HS-27A (cell line): ENCODE results near the gene FGD2.
"Not testable (repeated sequence)": the region's sequence is repeated elsewhere in the genome, so short reads cannot be mapped to it uniquely, and the experiment has no call there.

Source experiments
- DNase-seq: peaks from one replicate; pipeline ENCODE4 v3.0.0-alpha.2; 2012; ENCODE audit warnings: low read depth, missing footprints

The FGD2 gene

GRCh38 chr6:37039958-37040357 is 34.5 kb downstream of the FGD2 start:
- no peak for DNase-seq

DNA sequence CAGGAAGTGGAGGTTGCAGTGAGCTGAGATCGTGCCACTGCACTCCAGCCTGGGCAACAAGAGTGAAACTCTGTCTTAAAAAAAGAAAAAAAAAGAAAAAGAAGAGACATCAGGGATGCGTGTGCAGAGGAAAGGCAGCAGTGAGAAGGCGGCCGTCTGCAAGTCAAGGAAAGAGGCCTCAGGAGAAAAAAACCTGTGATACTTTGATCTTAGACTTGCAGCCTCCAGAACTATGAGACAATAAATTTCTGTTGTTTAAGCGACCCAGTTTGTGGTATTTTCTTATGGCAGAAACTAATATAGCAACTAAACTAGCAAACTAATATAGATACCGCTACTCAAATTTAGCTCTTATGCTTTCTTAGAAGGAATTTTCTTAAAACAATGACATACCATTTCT is 36.1 kb downstream of the FGD2 start:
- DNase-seq = no peak

DNA sequence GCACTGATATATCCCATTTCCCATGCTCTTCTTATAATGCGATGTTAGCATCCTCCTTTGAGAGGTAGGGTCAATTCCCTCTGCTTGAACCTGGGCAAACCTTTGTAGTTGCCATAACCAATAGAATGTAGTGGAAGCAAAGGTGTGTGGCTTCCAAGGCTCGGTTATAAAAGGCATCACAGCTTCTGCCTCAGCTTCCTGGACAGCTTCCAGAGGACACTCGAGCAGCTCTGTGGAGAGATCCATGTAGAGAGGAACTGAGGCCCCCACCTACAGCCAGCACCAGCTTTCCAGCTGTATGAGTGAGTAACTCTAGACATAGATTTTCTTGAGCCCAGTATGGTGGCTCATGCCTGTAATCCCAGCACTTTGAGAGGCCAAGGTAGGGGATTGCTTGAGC is 36.7 kb downstream of the FGD2 start:
- DNase-seq = no peak

GRCh38 chr6:37043091-37043490 is 37.6 kb downstream of the FGD2 start:
- DNase-seq = not testable (repeated sequence)

- no peak for DNase-seq
Measured at GRCh38 chr6:37047346-37047688, 41.9 kb downstream of the FGD2 start.

DNA sequence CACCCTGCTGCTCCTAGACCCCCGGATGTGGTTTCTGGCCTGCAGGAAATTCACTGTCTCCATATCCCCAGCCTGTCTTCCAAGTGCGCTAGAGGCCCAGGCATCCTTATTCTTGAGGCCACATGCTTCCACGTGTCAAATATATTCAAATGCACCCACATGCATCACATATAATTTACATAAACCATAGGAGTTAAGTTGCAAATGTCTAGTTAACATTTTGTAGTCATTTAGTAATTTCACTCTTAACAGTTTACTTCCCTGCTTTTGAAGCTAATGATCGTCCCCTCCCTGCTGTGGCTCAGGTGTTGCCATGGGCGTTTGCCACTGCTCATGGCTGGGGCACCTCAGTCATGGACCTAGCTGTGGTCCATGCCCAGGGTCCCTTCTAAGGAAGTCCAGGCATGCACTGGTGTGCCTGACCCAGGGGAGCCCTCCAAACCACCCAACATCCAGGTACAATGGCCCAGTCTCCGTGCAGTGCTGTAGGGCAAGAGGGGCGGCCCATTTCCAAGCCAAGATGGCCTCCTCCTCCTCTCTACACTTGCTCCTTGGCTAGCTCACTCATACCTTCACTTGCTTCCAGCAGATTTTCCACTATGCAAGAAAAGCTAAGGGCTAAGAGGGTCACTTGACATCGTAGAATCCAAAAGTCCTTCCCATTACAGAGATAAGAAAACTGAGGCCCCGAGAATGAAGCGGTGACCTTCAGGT is 42.4 kb downstream of the FGD2 start:
- no peak for DNase-seq

DNA sequence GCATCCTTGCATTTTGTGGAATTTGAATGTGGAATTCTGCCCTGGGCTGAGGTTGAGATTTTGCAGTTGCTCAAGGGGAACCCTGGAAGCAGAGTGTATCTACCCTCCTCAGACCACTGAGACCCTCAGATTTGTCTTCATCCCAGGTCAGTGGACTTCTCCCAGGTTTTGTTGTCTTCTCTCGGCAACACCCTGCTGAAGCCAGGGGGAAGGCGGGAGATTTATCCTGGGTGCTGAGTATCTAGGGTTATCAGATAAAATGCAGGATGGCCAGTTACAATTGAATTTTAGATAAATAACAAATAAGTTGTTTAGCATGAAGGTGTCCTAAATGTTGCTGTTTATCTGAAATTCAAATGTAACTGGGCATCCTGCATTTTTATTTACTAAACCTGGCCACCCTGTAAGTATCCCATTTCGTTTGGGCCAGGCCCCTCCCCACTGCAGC is 43.0 kb downstream of the FGD2 start:
- no peak for DNase-seq

DNA sequence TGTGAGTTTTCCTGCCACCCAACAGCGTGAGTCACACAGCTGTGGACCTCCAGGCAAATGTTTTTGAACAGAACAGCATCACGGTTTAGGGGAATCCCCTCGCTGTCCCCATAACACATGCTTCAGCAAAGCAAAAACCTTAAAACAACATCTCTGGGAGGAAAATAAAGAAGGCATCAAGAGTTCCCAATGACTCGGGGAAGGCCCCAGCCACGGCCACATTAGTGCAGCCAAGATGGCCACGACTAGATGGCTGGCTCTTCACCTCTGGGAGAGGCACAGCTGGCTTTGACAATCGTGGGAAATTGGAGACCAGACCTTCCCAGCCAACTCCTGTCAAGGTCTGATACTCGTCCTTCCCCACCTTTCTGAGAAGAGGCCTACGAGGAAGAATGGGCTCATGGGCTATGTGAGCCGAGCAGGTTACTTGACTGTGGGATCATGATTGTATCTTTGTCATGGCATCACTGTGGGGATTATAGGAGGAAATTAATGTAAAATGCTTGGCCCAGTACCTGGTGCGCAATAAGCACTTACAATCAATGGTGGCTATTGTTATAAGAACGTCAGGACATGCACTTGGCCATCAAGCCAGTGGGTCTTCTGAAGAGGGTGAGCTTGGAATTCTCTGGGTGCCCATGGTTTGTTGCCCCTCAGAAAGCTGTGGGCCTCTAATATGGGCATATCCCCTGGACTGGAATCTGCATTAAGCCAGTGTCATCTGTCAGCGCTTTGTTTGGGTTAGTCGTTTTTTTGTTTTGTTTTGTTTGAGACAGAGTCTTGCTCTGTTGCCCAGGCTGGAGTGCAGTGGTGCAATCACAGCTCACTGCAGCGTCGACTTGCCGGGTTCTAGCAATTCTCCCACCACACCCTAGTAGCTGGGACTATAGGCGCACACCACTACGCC is 43.6 kb downstream of the FGD2 start:
- DNase-seq = peak; percentile 66

GRCh38 chr6:37049758-37050044 is 44.2 kb downstream of the FGD2 start:
- DNase-seq = no peak

DNA sequence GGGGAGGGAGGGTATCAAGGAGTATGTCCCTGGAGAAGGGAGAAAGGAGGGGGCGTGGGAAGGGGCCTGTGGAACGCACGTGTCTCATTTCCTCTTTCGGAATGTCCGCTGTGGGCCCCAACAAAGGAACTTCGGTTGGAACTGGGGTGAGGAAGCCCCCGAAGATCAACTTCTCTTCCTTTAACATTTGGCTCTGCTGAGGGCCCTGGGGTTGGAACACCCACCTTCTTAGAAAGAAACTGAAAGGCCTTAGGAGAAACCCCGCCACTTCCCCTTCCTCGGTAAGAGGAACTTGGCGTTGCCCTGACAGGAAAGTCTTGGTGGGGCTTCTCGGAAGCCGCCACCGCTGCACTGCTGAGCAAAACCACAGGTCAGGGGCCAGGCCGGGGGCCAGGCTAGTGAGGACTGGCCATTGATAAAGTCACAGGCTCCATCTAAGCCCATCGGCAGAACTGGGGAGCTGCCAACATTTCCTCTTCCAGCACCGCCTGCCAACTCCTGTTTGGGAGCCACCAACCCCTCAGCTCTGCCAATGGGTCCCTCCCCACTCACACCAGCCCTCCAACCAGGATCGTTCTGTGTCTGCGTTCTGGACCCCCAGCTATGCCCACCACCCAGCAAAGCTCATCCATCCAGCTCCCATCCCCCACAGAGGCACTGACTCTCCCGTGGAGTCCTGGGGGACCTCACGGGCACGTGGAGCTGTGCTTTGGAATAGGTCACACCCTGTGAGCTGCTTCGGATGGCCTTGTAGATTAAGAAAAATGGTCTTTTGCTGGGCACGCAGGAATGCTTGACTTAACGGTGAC is 44.8 kb downstream of the FGD2 start:
- DNase-seq = no peak

DNA sequence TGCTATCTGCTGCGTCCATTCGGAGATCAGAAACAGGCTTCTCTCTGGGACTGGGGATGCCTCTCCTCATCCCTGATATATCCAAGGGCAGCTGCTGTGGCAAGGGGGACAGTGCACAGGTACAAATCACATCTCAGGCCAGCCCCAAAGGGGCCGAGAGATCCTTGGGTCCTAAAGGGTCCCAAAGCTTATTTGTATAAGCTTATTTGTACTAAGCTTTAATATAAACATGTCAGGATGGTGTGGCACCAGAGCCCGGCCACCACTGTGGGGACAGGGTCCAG is 45.3 kb downstream of the FGD2 start:
- DNase-seq = no peak

DNA sequence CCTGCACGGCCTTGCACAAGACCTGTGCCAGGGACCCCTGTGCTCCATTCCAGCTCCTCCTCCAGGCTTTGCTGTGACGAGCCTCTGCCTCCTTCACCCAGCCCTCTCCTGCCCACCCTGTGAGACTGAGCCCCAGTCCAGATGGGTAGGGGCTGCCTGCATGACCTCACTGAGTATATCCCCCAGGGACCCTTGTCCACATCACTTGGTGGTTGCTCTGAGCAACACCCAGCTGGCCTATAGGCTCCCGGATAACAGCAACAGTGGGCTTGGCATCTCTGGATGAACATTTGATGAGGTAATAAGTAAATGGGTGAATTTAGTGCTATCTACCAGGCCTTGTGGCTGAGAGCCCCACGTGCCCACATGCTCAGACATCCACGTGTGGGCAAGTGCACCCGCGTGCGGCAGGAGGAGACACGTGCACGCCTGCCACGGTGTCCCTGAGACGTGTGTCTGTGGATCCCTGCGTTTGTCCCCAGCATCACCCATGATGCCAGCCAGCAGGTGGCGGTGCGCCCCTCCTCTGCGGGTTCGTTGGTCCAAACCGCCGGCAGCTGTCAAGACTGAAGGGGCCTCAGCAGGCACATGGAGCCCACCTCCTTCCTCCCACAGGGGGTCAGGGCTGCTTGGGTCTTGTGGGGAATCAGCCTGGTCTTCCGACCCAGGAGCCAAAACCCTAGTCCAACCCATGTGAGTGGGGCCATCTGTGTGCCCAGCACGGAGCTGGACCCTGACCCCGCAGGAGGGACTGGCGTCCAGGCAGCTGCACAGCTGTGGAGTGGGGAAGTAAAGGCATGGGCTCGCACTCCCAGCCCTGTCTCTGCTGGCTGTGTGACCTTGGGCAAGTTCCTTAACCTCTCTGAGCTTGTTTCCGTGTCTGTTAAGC is 45.9 kb downstream of the FGD2 start:
- peak; percentile 53 for DNase-seq

DNA sequence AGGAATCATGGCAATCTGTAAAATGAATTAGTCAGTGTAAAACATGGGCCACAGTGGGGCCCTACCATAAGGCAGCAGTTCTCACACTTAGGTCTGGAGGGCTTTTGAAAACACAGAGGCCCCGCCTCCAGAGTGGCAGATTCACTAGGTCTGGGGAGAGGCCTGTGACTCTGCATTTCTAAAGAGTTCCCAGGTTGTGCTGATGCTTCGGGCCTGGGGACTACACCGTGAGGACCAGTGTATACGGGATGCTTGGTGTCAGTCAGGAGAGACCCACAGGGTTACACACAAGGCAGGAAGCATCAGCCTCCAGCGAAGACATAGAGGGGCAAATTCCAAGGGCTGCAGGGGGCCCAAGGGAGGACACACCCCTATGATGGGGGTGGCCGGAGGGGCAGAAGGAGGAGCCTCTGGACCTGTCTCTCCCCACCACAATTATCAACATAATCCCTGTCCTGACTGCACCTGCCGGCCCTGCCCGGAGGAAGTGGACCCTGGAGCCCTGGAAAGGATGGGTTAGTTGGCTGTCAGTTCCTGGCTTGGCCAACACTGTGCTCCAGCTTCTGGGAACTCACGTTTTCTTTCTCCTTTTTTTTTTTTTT is 46.7 kb downstream of the FGD2 start:
- DNase-seq = no peak

GRCh38 chr6:37053683-37054082 is 48.2 kb downstream of the FGD2 start:
- DNase-seq = no peak

DNA sequence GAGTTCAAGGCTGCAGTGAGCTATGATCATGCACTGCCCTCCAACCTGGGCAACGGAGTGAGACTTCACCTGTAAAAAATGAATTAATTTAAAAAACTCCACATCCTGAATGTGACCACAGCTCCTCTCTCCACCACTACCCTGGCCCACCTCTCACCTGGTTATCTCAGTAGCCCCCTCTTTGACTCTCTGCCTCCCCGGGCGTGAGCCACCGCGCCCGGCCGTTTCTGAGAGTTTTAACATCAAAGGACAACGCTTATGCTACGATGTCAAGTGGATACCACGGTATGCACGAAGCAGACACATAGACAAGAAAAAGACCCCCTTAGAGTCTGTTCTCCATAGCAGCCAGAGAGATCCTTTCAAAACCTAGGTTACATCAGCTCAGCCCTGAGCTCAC is 48.7 kb downstream of the FGD2 start:
- no peak for DNase-seq

GRCh38 chr6:37054580-37054979 is 49.1 kb downstream of the FGD2 start:
- no peak for DNase-seq

DNA sequence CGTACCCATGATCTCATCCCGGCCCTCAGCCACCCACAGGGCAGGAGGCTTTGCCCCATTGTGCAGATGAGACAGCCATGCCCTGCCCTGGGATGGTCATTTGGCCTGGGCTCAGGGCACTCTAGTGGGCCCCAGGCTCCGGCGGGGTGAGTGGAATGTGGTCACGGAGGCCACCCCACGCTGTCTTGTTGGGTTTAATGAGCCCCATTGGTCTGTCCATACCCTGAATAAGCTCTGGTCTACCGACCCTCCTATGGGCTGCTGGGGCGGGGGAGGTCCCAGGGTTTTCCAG is 50.6 kb downstream of the FGD2 start:
- DNase-seq = no peak

- DNase-seq = no peak
Measured at GRCh38 chr6:37056439-37057127, 51.1 kb downstream of the FGD2 start.

DNA sequence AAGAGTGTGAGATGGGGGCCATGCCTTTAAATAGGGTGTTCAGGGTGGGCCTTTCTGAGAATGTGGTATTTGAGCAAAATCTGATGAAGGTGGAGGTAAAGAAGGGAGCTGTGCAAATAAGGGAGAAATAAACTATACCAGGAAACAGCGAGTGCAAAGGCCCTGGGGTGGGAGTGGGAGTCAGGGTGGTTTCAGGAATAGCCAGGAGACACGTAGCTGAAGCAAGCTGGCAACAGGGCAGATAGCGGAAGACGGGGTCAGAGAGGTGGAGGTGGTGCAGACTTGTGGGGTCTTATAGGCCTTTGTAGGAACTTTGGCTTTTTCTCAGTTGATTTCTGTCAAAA is 51.6 kb downstream of the FGD2 start:
- no peak for DNase-seq

DNA sequence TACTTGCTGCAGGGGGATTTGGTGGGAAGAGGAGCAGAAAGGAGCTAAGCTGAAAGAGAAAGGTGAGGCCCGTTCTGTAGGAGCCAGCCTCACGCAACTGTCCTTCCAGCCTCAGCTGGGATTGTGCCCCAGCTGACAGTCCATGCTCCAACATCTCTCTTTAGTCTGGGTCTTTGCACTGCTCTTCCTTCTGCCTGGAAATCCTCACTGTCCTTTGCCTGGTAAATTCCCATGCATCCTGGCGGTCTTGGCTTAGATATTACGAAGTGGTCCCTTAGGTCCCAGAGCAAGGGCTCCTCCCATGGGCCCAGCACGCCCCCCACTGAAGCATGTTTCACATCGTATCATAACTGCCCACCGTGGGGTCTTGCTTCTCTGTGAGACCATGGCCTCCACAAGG is 52.2 kb downstream of the FGD2 start:
- DNase-seq = no peak

DNA sequence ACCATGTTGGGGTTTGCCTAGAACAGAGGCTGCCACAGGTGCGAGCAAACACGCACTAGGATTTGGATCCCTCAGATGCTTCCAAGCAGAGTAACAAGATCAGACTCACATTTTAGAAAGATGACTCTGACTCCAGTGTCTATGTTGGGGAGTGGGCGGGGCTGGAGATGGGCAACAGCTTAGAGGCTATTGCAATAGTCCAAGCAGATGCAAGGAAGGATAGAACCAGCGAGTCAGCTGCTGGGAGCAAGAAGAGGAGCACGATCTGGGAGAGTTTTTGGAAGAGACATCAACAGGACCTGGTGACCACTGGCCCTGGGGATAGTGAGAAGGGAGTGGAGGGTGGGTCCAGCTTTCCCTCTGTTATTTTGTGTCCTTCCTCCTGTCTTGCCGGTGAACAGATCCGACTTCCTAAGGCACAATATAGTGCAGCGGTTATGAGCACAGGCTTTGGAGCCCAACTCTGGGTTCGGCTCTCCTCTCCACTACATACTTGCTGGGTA is 52.7 kb downstream of the FGD2 start:
- no peak for DNase-seq
